D721Med (cell line): ENCODE results near the gene FER1L5.

Experiments used
- DNase-seq: peaks from one replicate; pipeline ENCODE4 v3.0.0; 2011; ENCODE audit warnings: low spot score; ENCODE audit not compliant: insufficient read length
- FAIRE-seq: peaks from 2 replicates; lab custom pipeline; 2011; peaks lifted over from hg19 to GRCh38; lab: Jason Lieb, UNC
- CTCF ChIP-seq: IDR thresholded peaks from 2 replicates; pipeline ENCODE4 v1.5.1; 2012; ENCODE audit warnings: mild to moderate bottlenecking, control low read depth; ENCODE audit not compliant: insufficient read depth; ENCODE audit errors: missing control alignments

Gene FER1L5

GRCh38 chr2:96687711-96688640 is 45.4 kb downstream of the FER1L5 start:
- DNase-seq (no peak), FAIRE-seq (no peak)

DNA sequence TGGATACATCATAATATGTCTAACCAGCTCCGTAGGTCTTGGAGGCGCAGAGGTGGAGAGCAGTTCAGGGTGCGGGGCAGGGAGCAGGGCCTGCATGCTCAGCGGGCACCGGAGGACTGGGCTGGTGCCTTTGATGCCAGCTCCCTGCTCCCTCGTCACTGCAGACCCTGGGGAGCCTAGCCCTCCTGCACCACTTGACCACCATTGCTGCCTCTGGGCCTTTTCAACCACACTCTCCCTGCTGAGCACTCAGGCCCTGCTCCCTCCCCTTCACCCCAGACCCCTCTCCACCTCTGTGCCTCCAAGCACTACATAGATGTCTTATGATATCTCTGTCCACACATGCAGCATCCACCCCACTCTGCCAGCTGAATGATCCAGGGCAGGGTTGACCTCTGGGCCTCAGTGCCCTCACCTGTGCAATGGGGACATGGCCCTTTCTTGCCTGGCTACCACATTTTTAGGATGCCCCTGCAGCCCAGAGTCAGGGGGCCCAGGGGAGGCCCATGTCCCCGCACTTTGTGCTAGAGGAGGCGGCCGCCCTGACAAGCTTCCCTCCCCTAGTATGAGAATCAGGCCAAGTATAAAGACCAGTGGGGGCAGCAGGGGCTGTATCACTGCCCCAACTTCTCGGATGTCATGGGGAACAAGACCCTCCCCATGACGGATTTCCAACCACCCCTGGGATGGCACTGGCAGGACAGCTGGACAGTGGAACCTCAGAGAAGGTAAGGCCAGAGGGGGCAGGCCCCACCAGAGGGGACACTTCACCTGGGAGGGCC is 46.3 kb downstream of the FER1L5 start:
- FAIRE-seq (no peak), DNase-seq (no peak)
- TF ChIP-seq CTCF = no peak

More at GRCh38 chr2:96687711-96688640, 45.4 kb downstream of the FER1L5 start:
- TF ChIP-seq CTCF = no peak

DNA sequence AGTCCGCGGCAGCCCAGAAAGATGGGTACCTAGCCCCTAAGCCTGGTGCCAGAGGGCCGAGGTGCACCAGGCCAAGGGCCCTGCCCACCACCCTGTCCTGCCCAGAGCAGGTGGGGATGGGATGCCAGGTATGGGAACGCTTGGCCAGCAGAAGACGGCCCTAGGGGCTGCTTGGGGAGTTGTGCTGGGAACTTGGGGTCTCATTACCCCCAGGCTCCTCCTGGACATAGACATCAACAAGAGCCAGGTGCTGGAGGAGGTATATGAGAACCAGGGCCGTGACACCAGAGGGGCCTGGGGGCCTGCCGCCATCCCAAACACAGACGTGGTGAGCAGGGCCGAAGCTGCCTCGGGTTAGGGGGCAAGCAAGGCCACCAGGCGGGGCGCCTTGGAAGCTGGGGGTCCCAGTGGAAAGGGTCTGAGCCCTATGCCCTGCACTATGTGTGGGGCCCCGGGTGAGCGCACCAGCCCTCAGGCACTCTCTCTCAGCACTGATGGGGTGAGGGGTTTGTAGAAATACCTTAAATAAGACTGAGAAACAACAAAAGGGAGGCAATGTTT is 46.9 kb downstream of the FER1L5 start:
- no peak for TF ChIP-seq CTCF
- DNase-seq (no peak), FAIRE-seq (no peak)

- FAIRE-seq (no peak), DNase-seq (no peak)
- TF ChIP-seq CTCF = no peak
Observed at GRCh38 chr2:96690306-96691021, 47.9 kb downstream of the FER1L5 start.

- TF ChIP-seq CTCF = no peak
- DNase-seq = no peak
- no peak for FAIRE-seq
Observed at GRCh38 chr2:96691022-96691612, 48.6 kb downstream of the FER1L5 start.

DNA sequence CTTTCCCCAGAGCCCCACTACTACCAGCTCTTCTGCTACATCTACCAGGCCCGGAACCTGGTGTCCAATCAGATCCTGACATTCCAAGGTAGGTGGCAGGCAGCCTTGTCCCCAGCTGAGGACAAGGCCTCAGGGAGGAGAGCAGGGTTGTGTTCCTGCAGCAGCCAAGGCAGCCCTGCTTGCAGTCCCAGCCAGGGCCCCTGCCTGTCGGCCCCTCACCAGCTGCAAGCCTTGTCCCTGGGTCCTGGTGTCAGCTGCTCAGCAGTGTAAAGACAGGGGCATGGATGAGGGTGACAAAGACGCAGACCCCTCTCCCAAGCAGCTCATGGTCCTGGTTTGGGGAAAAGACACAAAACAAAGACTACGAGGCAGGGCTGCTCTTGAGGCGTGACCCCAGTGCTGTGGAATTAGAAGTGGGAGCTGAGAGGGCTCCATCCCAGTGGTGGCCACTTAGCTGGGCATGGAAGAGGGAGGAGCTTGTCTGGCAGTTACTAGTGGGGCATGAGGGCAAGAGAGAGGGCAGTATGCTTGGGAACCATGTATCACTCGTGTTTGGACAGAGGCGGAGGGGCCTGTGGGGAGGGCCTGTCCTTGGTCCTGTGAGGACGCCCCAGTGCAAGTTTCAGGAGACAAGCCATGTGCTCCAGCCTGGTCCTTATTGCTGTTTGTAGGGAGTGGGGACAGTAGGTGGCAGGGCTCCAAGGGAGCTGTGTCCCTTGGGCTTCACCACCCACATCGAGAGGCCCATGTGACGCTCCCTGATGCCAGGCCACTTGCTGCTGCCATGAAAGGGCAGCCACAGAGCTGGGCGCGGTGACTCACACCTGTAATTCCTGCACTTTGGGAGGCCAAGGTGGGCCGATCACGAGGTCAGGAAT is 49.8 kb downstream of the FER1L5 start:
- no peak for TF ChIP-seq CTCF
- FAIRE-seq = no peak
- no peak for DNase-seq
